ENCODE results near the gene TAP1. TPM values are rescaled to one million over a fixed set of nuclear protein-coding genes. Genes with fewer than 3 reads are reported as not detected.

Gene TAP1
- total RNA-seq, 1 donor from 2014 or later: 10.3 TPM

GRCh38 chr6:32889533-32889932, 36.0 kb upstream of the TAP1 start:
- Mint-ChIP-seq H3K4me3 (no peak overlapping the region), H3K27me3 (ENCODE audit: low read depth) (peaks cover 19% of the 10 kb centered on the region), H3K27ac (no peak overlapping the region), H3K4me1 (peaks cover 15% of the 10 kb centered on the region), H3K9me3 (no peaks in the 10 kb centered on the region), H3K36me3 (no peaks in the 10 kb centered on the region)
- no peak for TF ChIP-seq CTCF (IDR thresholded peaks at IDR 0.05; ENCODE audit: unreplicated experiment)
- DNase-seq (ENCODE audit: low spot score in 2 of 2, unreplicated experiment in 2 of 2): no peak

GRCh38 chr6:32888576-32888975, 35.1 kb upstream of the TAP1 start:
- Mint-ChIP-seq H3K27me3 (ENCODE audit: low read depth) (peaks cover 28% of the 10 kb centered on the region), H3K4me3 (no peak overlapping the region), H3K27ac (no peak overlapping the region)

GRCh38 chr6:32887616-32888015, 34.1 kb upstream of the TAP1 start:
- H3K27me3 Mint-ChIP-seq (ENCODE audit: low read depth): peaks cover 34% of the 10 kb centered on the region
- H3K9me3 Mint-ChIP-seq: no peaks in the 10 kb centered on the region
- no peaks in the 10 kb centered on the region for H3K36me3 Mint-ChIP-seq
- no peak for DNase-seq (ENCODE audit: low spot score in 2 of 2, unreplicated experiment in 2 of 2)
- no peak for TF ChIP-seq CTCF (IDR thresholded peaks at IDR 0.05; ENCODE audit: unreplicated experiment)
- H3K27ac Mint-ChIP-seq: no peak overlapping the region
- no peak overlapping the region for H3K4me3 Mint-ChIP-seq
- peaks cover 13% of the 10 kb centered on the region for H3K4me1 Mint-ChIP-seq

More at GRCh38 chr6:32888576-32888975, 35.1 kb upstream of the TAP1 start:
- Mint-ChIP-seq H3K36me3 (no peaks in the 10 kb centered on the region), H3K9me3 (no peaks in the 10 kb centered on the region), H3K4me1 (peaks cover 15% of the 10 kb centered on the region)
- no peak for DNase-seq (ENCODE audit: low spot score in 2 of 2, unreplicated experiment in 2 of 2)
- no peak for TF ChIP-seq CTCF (IDR thresholded peaks at IDR 0.05; ENCODE audit: unreplicated experiment)

- Mint-ChIP-seq H3K27ac (peak overlapping the region; percentile 6), H3K36me3 (no peaks in the 10 kb centered on the region), H3K27me3 (ENCODE audit: low read depth) (peaks cover 37% of the 10 kb centered on the region), H3K4me1 (peaks cover 13% of the 10 kb centered on the region), H3K9me3 (no peaks in the 10 kb centered on the region), H3K4me3 (no peak overlapping the region)
- TF ChIP-seq CTCF (IDR thresholded peaks at IDR 0.05; ENCODE audit: unreplicated experiment): no peak
- no peak for DNase-seq (ENCODE audit: low spot score in 2 of 2, unreplicated experiment in 2 of 2)
Observed at GRCh38 chr6:32886681-32887383, 33.3 kb upstream of the TAP1 start.

GRCh38 chr6:32885698-32886286, 32.3 kb upstream of the TAP1 start:
- DNase-seq (ENCODE audit: low spot score in 2 of 2, unreplicated experiment in 2 of 2): no peak

More at GRCh38 chr6:32885698-32886286, 32.3 kb upstream of the TAP1 start:
- Mint-ChIP-seq H3K9me3 (no peaks in the 10 kb centered on the region), H3K36me3 (no peaks in the 10 kb centered on the region), H3K4me1 (peaks cover 13% of the 10 kb centered on the region), H3K27me3 (ENCODE audit: low read depth) (peaks cover 44% of the 10 kb centered on the region), H3K27ac (no peak overlapping the region), H3K4me3 (no peak overlapping the region)
- TF ChIP-seq CTCF (IDR thresholded peaks at IDR 0.05; ENCODE audit: unreplicated experiment): peak; percentile 72

All from mesothelial cell of epicardium (in vitro differentiated cells).